MCF 10A (cell line): ENCODE data around the gene GPR18. TPM values are rescaled to one million over a fixed set of nuclear protein-coding genes. Genes with fewer than 3 reads are reported as not detected.
"Not testable (repeated sequence)": the region's sequence is repeated elsewhere in the genome, so short reads cannot be mapped to it uniquely, and the experiment has no call there.

Source experiments
- BruUV-seq: library from RNA; stranded (reverse); fragments of 400-500 nt; replicated peaks from 2 replicates; lab custom pipeline; 2021; lab: Mats Ljungman, UMichigan
- CTCF ChIA-PET: fragments of 300-600 bp; sonication (Branson Sonifier 250); formaldehyde crosslinking; extraction: SDS; loops from one replicate; lab custom pipeline; 2021; ENCODE audit warnings: antibody characterized with exemption, inconsistent platforms; lab: Yijun Ruan, JAX
- POLR2A ChIA-PET: fragments of 300-600, 350-650 bp; sonication (Branson Sonifier 250); formaldehyde crosslinking; extraction: SDS; loops from one replicate; lab custom pipeline; 2020; ENCODE audit warnings: antibody characterized with exemption, inconsistent platforms; lab: Yijun Ruan, JAX
- DNase-seq: peaks from one replicate; pipeline ENCODE4 v3.0.0-alpha.2; 2018; ENCODE audit not compliant: unreplicated experiment
- H3K27ac Mint-ChIP-seq: one replicate; pipeline ENCODE4 v1.8.0; 2022; ENCODE audit warnings: mild to moderate bottlenecking, low read depth, mixed read lengths; ENCODE audit not compliant: unreplicated experiment
- H3K27me3 Mint-ChIP-seq: one replicate; pipeline ENCODE4 v1.8.0; 2022; ENCODE audit warnings: mixed read lengths; ENCODE audit not compliant: insufficient read depth, unreplicated experiment
- H3K36me3 Mint-ChIP-seq: one replicate; pipeline ENCODE4 v1.8.0; 2022; ENCODE audit warnings: mild to moderate bottlenecking, moderate library complexity, mixed read lengths; ENCODE audit not compliant: insufficient read depth, unreplicated experiment
- H3K4me1 Mint-ChIP-seq: one replicate; pipeline ENCODE4 v1.8.0; 2022; ENCODE audit warnings: mixed read lengths; ENCODE audit not compliant: insufficient read depth, unreplicated experiment
- H3K4me3 Mint-ChIP-seq: one replicate; pipeline ENCODE4 v1.8.0; 2022; ENCODE audit warnings: mild to moderate bottlenecking, moderate library complexity, mixed read lengths; ENCODE audit not compliant: unreplicated experiment
- H3K9me3 Mint-ChIP-seq: one replicate; pipeline ENCODE4 v1.8.0; 2022; ENCODE audit warnings: mixed read lengths; ENCODE audit not compliant: unreplicated experiment
- intact Hi-C: fragments of 100-400 bp; cut with micrococcal nuclease; formaldehyde crosslinking; loops from 2 replicates; pipeline ENCODE4 v1.14.1; 2022
- total RNA-seq: library from RNA; stranded (reverse); gene quantifications from 2 replicates; pipeline ENCODE4 v1.2.3, GENCODE V29; 2022
- TF ChIP-seq, protein P1 (sequence below): fragments of 200-600 bp; IDR thresholded peaks from one replicate; pipeline ENCODE4 v1.8.0; 2022; ENCODE audit warnings: antibody characterized with exemption, mild to moderate bottlenecking; ENCODE audit not compliant: unreplicated experiment

The GPR18 gene
- total RNA-seq, 1 experiment from 2014 or later: not detected

DNA sequence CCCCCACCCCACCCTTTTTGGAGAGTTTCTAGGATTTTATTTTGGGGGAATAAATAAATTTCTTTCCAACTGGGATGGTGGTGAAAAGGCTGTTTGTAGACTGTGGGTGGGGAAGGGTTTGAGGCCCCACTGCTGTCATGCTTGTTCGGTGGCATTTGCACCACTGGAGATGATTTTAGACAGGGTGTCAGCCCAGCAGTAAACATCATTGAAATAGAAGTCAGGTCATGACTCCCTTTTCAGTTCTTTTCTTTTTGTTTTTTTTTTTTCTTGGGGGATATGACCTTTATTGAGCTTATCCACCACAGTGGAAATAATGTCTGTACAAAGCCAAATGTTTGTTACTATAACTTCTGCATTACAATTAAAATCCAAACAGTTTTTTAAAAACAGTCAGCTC, 43.4 kb downstream of the GPR18 start:
- Mint-ChIP-seq H3K36me3 (peaks cover 27% of the 10 kb centered on the region), H3K4me1 (peaks cover 11% of the 10 kb centered on the region), H3K27me3 (no peaks in the 10 kb centered on the region), H3K4me3 (no peak overlapping the region), H3K9me3 (no peaks in the 10 kb centered on the region), H3K27ac (no peak overlapping the region)
- intact Hi-C loops: no loop called here
- no TSS peak for BruUV-seq
- DNase-seq: no peak
- POLR2A ChIA-PET: no interaction called here
- TF ChIP-seq, protein P1, sequence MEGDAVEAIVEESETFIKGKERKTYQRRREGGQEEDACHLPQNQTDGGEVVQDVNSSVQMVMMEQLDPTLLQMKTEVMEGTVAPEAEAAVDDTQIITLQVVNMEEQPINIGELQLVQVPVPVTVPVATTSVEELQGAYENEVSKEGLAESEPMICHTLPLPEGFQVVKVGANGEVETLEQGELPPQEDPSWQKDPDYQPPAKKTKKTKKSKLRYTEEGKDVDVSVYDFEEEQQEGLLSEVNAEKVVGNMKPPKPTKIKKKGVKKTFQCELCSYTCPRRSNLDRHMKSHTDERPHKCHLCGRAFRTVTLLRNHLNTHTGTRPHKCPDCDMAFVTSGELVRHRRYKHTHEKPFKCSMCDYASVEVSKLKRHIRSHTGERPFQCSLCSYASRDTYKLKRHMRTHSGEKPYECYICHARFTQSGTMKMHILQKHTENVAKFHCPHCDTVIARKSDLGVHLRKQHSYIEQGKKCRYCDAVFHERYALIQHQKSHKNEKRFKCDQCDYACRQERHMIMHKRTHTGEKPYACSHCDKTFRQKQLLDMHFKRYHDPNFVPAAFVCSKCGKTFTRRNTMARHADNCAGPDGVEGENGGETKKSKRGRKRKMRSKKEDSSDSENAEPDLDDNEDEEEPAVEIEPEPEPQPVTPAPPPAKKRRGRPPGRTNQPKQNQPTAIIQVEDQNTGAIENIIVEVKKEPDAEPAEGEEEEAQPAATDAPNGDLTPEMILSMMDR: no peak
- CTCF ChIA-PET: interaction anchor here (0.8 to 1.6 kb wide), 3 partner anchors 24 to 51 kb away, joined by 3 to 7 read pairs (median 3); no protein-coding TSS in a partner anchor

DNA sequence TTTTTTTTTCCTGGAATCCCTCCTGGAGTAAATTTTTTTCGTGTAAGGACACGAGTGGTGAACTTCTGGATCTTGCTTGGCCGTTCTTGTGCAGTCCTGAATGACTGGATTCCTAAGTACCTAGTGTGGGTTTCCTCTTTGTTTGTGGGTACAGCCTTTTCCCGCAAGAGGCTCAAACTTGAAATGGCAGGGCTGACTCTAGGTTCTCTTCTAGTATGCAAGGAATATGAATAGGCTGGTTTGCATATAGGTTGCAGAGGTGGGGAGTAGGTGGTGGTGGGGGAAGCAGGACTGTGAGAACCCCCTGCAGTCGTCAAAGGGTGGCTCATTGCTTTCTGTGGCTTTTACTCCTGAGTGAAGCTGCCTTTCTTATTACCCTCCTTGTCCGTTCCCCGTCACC, 43.9 kb downstream of the GPR18 start:
- Mint-ChIP-seq H3K4me1 (peaks cover 11% of the 10 kb centered on the region), H3K27ac (no peak overlapping the region)
- DNase-seq: no peak

DNA sequence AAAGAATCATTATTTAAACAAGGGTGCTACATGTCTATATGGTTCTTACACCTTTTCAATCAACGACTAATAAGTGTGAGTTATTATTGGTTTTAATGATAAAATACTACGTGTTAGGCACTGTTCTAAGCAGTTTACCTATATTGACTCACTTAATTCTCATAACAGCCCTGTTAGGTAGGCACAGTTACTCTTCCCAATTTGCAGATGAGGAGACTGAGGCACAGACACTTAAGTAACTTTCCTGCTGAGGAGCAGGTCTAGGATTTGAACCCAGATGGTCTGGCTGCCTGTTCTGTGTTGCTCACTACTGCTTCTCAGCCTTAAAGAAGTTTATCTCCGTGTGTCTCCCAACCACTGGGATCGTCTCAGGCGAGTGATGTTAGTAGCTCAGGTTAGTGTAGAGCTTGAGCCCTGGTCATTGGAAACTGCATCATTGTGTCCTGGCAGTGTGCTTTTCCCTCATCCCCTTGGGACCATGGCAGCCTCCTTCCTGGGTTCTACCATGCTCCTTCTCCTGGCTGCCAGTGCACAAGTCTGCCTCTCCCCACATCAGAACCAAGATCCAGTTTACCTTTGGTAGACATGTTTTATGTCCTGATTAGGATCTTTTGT, 46.7 kb downstream of the GPR18 start:
- no peak overlapping the region for H3K4me3 Mint-ChIP-seq
- DNase-seq: no peak
- BruUV-seq: no TSS peak
- H3K36me3 Mint-ChIP-seq: peaks cover 30% of the 10 kb centered on the region
- H3K27me3 Mint-ChIP-seq: no peaks in the 10 kb centered on the region
- TF ChIP-seq, protein P1: no peak
- ChIA-PET POLR2A (interaction anchor here (0.8 kb wide), 1 partner anchor 10 kb away, joined by 3 read pairs; no protein-coding TSS in a partner anchor), CTCF (interaction anchor here (1.5 kb wide), 1 partner anchor 35 kb away, joined by 3 read pairs; no protein-coding TSS in a partner anchor)
- no peak overlapping the region for H3K27ac Mint-ChIP-seq
- H3K4me1 Mint-ChIP-seq: peaks cover 10% of the 10 kb centered on the region
- intact Hi-C loops: no loop called here
- H3K9me3 Mint-ChIP-seq: no peaks in the 10 kb centered on the region

More for the DNA sequence above, 43.9 kb downstream of the GPR18 start:
- Mint-ChIP-seq H3K36me3 (peaks cover 27% of the 10 kb centered on the region), H3K9me3 (no peaks in the 10 kb centered on the region), H3K27me3 (no peaks in the 10 kb centered on the region), H3K4me3 (no peak overlapping the region)
- intact Hi-C loops: no loop called here
- BruUV-seq: no TSS peak
- ChIA-PET POLR2A (no interaction called here), CTCF (interaction anchor here (0.8 to 1.6 kb wide), 2 partner anchors 38 to 52 kb away, joined by 3 to 7 read pairs; no protein-coding TSS in a partner anchor)
- TF ChIP-seq, protein P1: no peak

DNA sequence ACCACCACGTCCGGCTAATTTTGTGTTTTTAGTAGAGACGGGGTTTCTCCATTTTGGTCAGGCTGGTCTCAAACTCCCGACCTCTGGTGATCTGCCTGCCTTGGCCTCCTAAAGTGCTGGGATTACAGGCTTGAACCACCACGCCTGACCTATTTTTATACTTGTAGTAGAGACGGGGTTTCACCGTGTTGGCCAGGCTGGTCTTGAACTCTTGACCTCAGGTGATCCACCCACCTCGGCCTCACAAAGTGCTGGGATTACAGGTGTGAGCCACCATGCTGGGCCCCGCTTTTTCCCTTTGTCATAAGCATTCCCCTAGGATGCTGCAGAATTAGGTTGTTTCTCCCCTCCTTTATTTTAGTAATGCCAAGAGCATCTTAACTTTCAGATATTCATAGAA, 47.6 kb downstream of the GPR18 start:
- H3K27me3 Mint-ChIP-seq, H3K4me3 Mint-ChIP-seq: not testable (repeated sequence)

More for the DNA sequence above, 47.6 kb downstream of the GPR18 start:
- intact Hi-C loops, DNase-seq, BruUV-seq, POLR2A ChIA-PET, H3K27ac Mint-ChIP-seq, H3K9me3 Mint-ChIP-seq: not testable (repeated sequence)
- Mint-ChIP-seq H3K4me1 (peaks cover 11% of the 10 kb centered on the region), H3K36me3 (peaks cover 31% of the 10 kb centered on the region)
- CTCF ChIA-PET: interaction anchor here (1.5 kb wide), 1 partner anchor 34 kb away, joined by 3 read pairs; no protein-coding TSS in a partner anchor
